SK-N-SH (cell line): Measurements from ENCODE around the gene BAK1.
A peak's percentile ranks its signal among the peaks of the same experiment; 100 is the strongest.

Experiments
- CTCF ChIP-seq: fragments of 200-600 bp; sonication (generic); IDR thresholded peaks from 2 replicates; pipeline ENCODE4 v1.6.1; 2017; ENCODE audit warnings: antibody characterized with exemption, mild to moderate bottlenecking, moderate library complexity
- GATA2 ChIP-seq: sonication (generic); formaldehyde crosslinking; IDR thresholded peaks from 2 replicates; pipeline ENCODE4 v1.5.0; 2020; ENCODE audit warnings: mild to moderate bottlenecking, missing genetic modification reagents
- TF ChIP-seq, protein P1 (sequence below): fragments of 150-350 bp; IDR thresholded peaks from 2 replicates; pipeline ENCODE4 v1.6.1; 2017; ENCODE audit warnings: antibody characterized with exemption, low read length, low read depth, borderline replicate concordance

DNA sequence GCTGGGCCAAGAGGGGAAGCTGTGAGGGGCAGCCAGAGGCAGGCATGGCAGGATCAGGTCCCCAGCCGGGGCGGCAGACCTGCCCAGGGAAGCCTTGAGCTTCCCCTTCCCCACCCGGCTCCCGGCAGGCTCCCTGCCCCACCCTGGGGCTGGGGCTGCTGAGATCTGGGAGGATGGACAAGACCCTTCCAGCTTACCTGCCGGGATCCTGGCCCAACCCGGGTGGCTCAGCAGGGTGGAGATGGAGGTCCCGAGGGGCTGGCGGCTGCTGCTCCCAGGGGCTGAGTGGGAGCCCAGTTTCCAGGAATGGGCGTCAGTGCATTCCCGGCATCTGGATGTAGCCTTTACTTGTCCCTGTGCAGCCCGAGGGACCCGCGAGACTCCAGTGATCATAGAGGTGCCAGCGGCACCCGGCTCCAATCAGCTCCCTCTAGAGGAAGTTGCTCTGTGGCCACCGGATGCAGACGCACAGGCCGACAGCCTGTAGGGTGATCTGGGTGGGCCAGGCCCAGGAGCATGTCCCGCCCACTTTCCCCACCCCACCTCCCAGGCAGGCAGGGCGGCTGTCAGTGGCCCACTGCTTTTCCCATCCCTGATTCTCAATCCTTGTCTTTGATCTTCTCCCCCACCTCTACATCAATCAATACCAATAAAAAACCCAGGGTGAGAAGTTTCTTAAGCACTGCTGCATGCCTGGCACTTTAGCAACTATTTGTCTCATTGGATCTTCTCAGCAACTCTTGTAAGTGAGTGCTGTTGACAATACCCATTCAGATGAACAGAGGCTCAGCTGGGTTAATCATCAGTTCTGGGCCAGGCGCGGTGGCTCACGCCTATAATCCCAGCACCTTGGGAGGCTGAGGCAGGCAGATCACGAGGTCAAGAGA, at the start of gene BAK1:
- TF ChIP-seq GATA2 (no peak), CTCF (peak; percentile 52)
- TF ChIP-seq, protein P1, sequence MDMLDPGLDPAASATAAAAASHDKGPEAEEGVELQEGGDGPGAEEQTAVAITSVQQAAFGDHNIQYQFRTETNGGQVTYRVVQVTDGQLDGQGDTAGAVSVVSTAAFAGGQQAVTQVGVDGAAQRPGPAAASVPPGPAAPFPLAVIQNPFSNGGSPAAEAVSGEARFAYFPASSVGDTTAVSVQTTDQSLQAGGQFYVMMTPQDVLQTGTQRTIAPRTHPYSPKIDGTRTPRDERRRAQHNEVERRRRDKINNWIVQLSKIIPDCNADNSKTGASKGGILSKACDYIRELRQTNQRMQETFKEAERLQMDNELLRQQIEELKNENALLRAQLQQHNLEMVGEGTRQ = no peak
